IPS-NIHi11 (cell line): Measurements from ENCODE around the gene MAP7.
"Not testable (repeated sequence)": the region's sequence is repeated elsewhere in the genome, so short reads cannot be mapped to it uniquely, and the experiment has no call there.

Source experiments
- DNase-seq: peaks from one replicate; pipeline ENCODE4 v3.0.0; 2012; ENCODE audit warnings: mixed read lengths, low spot score

The MAP7 gene

GRCh38 chr6:136421537-136422158 lies 128.6 kb downstream of the MAP7 start:
- no peak for DNase-seq

- DNase-seq = no peak
Measured at GRCh38 chr6:136420853-136421252, 129.4 kb downstream of the MAP7 start.

DNA sequence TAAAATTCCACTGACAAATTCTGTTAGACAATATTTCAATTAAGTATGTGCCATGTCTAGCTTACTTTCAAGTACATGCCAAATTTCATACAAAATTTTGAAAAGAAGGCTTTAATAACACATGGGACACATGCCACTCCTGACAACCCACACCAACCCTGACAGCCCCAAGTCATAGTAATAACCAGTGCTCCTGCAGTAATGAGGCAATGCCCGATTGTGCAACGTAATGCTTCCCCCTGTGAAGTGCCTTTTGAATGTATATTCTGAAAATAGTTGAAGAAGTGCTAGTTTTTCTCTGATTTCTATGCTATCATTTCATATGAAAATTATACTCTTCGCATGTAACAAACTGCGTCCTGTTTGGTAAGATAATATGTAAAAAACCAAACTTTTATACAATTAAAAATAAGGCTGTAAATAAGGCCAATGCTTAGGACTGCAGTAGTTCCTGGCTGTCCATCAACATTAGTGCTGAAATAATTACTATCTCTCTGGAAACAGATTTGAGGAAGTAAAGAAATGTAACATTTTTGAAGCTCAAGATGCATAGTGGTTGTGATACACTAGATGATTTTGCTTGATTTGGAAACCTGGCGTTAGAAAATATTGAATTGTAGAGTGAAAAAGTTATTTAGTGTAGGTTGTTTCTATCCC lies 134.7 kb downstream of the MAP7 start:
- no peak for DNase-seq

DNA sequence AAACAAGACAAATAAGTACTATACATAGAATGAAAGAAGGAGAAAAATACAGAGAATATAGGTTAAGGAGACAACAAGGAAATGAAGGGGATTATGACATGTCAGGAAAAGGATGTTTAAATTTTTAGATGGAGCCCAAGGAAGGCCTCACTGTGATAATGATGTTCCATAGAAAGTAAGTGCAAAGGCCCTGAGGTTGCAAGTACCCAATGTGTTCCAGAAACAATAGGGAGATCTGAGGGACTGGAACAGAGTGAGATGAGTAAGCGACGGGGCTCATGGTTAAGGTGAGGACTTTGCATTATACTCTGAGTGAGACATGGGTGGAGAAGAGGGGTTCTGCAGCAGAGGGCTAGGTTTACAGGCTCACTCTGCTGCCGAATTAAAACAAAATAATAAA lies 137.8 kb downstream of the MAP7 start:
- no peak for DNase-seq

DNA sequence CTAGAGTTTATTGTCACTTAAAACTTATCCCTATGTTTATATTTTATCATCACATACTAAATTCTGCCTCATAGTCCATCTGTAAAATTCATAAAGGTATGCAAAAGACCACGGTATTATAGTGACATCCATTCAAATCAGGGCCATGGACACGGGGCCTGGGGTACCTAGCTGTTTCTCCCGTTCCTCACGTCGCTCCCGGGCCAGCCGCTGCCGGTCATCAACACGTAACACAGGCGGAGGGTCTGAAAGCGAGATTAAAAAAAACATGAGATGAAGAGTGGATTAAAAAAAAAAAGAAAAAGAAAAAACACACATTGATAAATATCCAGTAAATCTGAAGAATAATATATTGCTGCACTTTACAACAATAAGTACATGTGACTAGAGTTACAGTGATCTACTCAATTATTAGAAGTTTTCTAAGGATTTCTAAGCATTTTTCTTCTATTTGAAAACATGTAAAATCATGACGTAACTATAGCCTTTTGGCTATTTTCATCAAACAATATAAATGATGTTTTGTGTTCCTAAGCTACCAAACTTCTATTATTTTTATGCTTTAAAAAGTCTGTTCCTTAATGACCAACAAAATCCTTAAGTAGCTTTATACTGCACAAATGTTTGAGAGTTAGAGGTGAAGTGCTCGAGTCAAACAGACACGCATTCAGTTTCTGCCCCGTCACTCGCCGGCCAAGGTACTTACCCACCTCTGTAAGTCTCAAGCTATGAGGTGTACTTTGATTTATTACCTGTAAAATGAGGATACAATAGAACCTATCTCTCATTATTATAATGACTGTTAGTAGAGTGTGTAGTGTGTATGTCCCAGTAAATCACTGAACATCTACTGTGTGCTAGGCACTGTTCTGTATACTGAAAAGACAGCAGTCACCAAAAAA lies 138.5 kb downstream of the MAP7 start:
- no peak for DNase-seq

- no peak for DNase-seq
Measured at GRCh38 chr6:136411025-136411325, 139.2 kb downstream of the MAP7 start.

DNA sequence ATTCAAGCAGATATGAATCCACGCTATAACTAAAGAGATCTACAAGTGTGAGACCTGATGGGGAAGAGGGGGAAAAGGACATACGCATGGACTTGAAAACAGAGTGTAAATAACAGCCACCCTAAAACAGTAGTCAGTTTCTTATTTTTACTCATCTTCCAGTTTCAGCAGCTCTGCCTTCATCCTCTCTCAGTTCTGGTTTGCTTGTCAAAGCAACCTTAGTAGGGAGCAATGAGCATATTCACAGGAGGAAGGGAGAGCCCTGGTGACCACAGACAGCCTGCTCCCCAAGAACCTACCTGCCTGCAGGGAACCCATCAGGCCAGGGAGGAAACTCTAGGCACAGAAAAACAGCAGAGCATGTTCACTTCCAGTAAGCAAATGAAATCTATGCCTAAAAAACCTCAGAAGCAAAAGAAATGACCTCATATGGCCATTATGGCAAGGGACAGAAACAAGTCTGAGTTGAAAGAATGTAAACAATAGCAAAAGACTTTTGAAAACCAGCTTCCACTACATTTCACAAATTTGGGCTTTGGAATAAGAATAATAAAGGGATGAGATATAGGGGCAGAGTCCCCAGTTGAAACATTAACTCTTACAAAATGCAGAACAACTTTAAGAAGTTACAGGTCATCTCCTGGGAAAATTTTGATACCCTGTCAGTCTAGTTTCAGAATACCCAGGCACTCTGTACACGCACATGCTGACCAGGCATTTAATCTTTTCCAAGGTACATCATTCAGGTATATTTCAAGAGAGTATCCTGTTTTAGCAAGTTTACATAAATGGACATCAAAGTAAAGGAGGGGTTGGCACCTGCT lies 139.8 kb downstream of the MAP7 start:
- no peak for DNase-seq

GRCh38 chr6:136409597-136409996 lies 140.6 kb downstream of the MAP7 start:
- DNase-seq = no peak

GRCh38 chr6:136408204-136408603 lies 142.0 kb downstream of the MAP7 start:
- no peak for DNase-seq

- no peak for DNase-seq
Measured at GRCh38 chr6:136405420-136406029, 144.7 kb downstream of the MAP7 start.

GRCh38 chr6:136404627-136405419 lies 145.4 kb downstream of the MAP7 start:
- no peak for DNase-seq

- DNase-seq = no peak
Measured at GRCh38 chr6:136404007-136404406, 146.2 kb downstream of the MAP7 start.

DNA sequence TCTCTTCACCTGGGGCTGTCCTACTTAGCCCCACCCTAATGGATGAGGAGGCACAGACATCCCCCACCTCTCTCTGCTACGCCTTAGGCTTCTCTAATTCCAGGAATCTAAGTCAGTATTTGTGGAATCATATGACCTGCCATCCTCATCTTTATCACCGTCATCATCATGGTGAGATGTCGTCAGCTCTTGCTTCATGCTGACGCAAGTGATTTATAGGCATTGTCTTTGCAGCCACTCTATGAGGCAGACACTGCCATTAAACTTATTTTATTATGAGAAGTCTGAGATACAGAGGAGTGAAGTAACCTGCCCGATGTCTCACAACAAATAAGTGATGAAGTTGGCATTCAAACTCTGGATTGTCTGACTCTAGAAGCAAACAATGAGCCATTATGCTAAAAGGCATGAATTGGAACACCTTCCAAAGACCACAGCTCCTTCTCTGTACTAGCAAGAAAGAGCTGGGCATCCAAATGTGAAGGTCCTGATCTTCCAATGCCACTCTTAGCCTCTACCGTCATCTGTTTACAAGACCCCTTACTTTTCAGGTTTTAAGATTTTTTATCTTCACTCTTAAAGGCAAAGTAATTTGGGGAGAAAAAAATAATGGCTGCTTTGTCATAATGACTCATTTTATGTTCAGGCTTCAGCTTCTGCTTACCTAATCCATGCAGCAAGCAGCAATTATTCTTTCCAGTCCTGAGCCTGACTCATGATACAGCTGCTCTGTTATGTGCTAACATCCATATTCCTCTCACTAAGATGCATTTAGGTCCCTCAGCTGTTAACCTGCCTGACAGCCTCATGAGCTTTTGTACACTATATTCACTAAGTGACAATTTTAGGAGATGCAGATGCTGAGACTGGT lies 146.9 kb downstream of the MAP7 start:
- no peak for DNase-seq

DNA sequence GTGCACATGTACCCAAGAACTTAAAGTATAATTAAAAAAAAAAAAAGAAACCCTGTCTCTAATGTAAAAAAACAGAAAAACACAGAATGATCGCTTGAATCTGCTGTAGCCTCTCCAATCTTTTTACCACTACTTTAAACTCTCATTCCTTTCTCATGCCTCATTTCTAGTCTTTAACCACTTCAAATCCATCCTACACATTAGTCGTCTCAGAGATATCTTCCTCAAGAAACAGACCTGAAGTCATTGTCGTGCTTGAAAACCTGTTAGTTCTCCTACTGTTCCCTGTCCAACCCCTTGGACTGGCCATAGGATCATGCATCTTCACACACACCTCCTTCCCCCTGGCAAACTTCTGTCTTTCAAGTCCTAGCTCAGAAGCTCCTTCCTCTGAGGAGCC lies 148.5 kb downstream of the MAP7 start:
- DNase-seq = no peak

DNA sequence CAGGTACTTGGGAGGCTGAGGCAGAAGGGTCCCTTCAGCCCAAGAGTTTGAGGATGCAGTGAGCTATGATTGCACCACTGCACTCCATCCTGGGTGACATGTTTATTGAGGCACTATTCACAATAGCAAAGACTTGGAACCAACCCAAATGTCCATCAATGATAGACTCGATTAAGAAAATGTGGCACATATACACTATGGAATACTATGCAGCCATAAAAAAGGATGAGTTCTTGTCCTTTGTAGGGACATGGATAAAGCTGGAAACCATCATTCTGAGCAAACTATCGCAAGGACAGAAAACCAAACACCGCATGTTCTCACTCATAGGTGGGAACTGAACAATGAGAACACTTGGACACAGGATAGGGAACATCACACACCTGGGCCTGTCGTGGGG lies 149.0 kb downstream of the MAP7 start:
- DNase-seq = not testable (repeated sequence)

- no peak for DNase-seq
Measured at GRCh38 chr6:136398453-136398852, 151.8 kb downstream of the MAP7 start.

DNA sequence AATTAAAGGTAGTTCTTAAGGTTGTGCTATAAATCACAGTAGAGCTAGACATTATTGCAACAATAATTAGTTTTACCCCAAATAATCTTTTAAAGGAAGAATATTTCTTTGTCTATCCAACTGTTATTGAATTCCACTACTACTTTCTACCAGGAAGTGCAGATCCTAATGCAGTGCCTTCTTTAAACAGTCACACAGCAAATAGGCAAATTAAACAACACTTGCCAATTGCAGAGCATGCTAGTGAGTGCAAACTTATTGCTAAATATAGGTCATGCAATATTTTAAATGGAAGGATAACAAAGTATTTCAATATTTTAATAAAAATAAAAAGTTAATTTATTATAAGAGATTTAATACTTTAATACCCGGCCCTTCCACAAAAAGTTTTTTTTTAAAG lies 153.3 kb downstream of the MAP7 start:
- DNase-seq = no peak

DNA sequence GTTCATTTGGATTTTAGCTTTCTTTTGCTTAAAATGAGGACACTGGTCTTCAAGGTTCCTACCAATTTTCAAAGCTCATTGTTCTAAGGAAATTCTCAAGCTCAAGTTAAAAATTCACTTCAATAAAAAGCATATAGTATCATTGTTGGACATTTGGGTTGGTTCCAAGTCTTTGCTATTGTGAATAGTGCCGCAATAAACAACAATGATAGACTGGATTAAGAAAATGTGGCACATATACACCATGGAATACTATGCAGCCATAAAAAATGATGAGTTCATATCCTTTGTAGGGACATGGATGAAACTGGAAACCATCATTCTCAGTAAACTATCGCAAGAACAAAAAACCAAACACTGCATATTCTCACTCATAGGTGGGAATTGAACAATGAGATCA lies 159.3 kb downstream of the MAP7 start:
- not testable (repeated sequence) for DNase-seq

GRCh38 chr6:136387316-136387715 lies 162.9 kb downstream of the MAP7 start:
- DNase-seq = no peak
